HCT116 (cell line): ENCODE measurements around the gene FSCN2. TPM values are rescaled to one million over a fixed set of nuclear protein-coding genes. Genes with fewer than 3 reads are reported as not detected.
"Not testable (repeated sequence)": the region's sequence is repeated elsewhere in the genome, so short reads cannot be mapped to it uniquely, and the experiment has no call there.

ENCODE experiments used
- ATAC-seq: fragments of 200-7000 bp; cut with Tn5 transposase; 2 replicates; pipeline ENCODE4 v1.9.1; 2020; ENCODE audit warnings: mild to moderate bottlenecking, moderate library complexity
- BruUV-seq: library from RNA; stranded (reverse); fragments of 400-500 nt; replicated peaks from 2 replicates; lab custom pipeline; 2021; lab: Mats Ljungman, UMichigan
- CTCF ChIA-PET: fragments of 300-600 bp; sonication (Branson Sonifier 250); formaldehyde crosslinking; loops from one replicate; lab custom pipeline; 2021; ENCODE audit warnings: antibody characterized with exemption; lab: Charles Lee
- POLR2A ChIA-PET: fragments of 300-600, 350-600 bp; sonication (Branson Sonifier 250); formaldehyde crosslinking; loops from one replicate; lab custom pipeline; 2021; ENCODE audit warnings: antibody characterized with exemption; lab: Charles Lee
- RAD21 ChIA-PET, 2 experiments: fragments of 300-600 bp; sonication (Branson Sonifier 250); formaldehyde crosslinking; loops; one replicate each; lab custom pipeline; 2023; ENCODE audit warnings: low total read pairs in 2 of 2; ENCODE audit not compliant: uncharacterized antibody in 2 of 2, unreplicated experiment in 2 of 2, low non-redundant PET in 1 of 2; lab: Charles Lee
- DNase-seq: peaks from one replicate; pipeline ENCODE4 v3.0.0-alpha.2; 2010; ENCODE audit warnings: low read depth, low spot score
- H2AFZ ChIP-seq: fragments of 200-600 bp; shearing (Covaris generic), sonication (generic); 2 replicates; pipeline ENCODE4 v1.6.1; 2017; ENCODE audit warnings: low read depth, mixed run types, mixed read lengths, antibody characterized with exemption, low read length; ENCODE audit not compliant: poor library complexity, severe bottlenecking
- H3K27ac ChIP-seq: 2 replicates; pipeline ENCODE4 v1.5.1; 2012; ENCODE audit warnings: low read depth, low read length
- H3K27me3 ChIP-seq: fragments of 200-600 bp; sonication (generic); 2 replicates; pipeline ENCODE4 v1.6.1; 2016; ENCODE audit warnings: mixed run types, low read length, mixed read lengths; ENCODE audit not compliant: insufficient read depth
- H3K36me3 ChIP-seq, 2 experiments: fragments of 200-500 bp in 1 of 2; fragments of 200-600 bp in 1 of 2; sonication (Bioruptor generic) in 1 of 2; sonication (generic) in 1 of 2; 2 replicates each; pipeline versions ENCODE4 v1.5.1 to v1.6.1; 2014 to 2016; ENCODE audit warnings: low read length in 2 of 2, inconsistent platforms in 1 of 2, mixed read lengths in 1 of 2, mixed run types in 1 of 2; ENCODE audit not compliant: insufficient read depth in 2 of 2, control insufficient read depth in 1 of 2
- H3K4me1 ChIP-seq, 2 experiments: fragments of 200-600 bp in 1 of 2; sonication (generic) in 1 of 2; 2 replicates each; pipeline versions ENCODE4 v1.5.1 to v1.6.1; 2012 to 2017; ENCODE audit warnings: low read length in 2 of 2, inconsistent platforms in 1 of 2, mild to moderate bottlenecking in 1 of 2, mixed read lengths in 1 of 2, mixed run types in 1 of 2, moderate library complexity in 1 of 2; ENCODE audit not compliant: insufficient read depth in 2 of 2, control insufficient read depth in 1 of 2
- H3K4me2 ChIP-seq: fragments of 200-600 bp; sonication (generic); 2 replicates; pipeline ENCODE4 v1.6.1; 2017; ENCODE audit warnings: mixed run types, low read length, mixed read lengths
- H3K4me3 ChIP-seq, 2 experiments: fragments of 200-600 bp in 1 of 2; sonication (generic) in 1 of 2; replicated peaks in 1 of 2; 2 replicates each; pipeline ENCODE4 v1.5.1; 2011 to 2016; ENCODE audit warnings: low read length in 2 of 2, control low read depth in 1 of 2, low read depth in 1 of 2, mild to moderate bottlenecking in 1 of 2, mixed read lengths in 1 of 2, mixed run types in 1 of 2
- H3K79me2 ChIP-seq: fragments of 200-600 bp; sonication (generic); 2 replicates; pipeline ENCODE4 v1.6.1; 2017; ENCODE audit warnings: mild to moderate bottlenecking, mixed run types, low read length, moderate library complexity, mixed read lengths; ENCODE audit not compliant: insufficient read depth
- H3K9ac ChIP-seq: fragments of 200-600 bp; sonication (generic); 2 replicates; pipeline ENCODE4 v1.6.1; 2016; ENCODE audit warnings: low read length, mixed read lengths
- H3K9me2 ChIP-seq: fragments of 200-600 bp; sonication (generic), shearing (Covaris generic); 2 replicates; pipeline ENCODE4 v1.6.1; 2017; ENCODE audit warnings: mixed run types, mild to moderate bottlenecking, moderate library complexity; ENCODE audit not compliant: insufficient read depth
- H3K9me3 ChIP-seq, 2 experiments: fragments of 200-500 bp in 1 of 2; fragments of 200-600 bp in 1 of 2; sonication (Bioruptor generic) in 1 of 2; sonication (generic) in 1 of 2; 2 replicates each; pipeline ENCODE4 v1.6.1; 2014 to 2017; ENCODE audit warnings: low read length in 2 of 2, mixed read lengths in 2 of 2, inconsistent platforms in 1 of 2, low read depth in 1 of 2, mild to moderate bottlenecking in 1 of 2, mixed run types in 1 of 2, moderate library complexity in 1 of 2; ENCODE audit not compliant: control insufficient read depth in 1 of 2, insufficient read depth in 1 of 2
- H4K20me1 ChIP-seq: fragments of 200-600 bp; sonication (generic), shearing (Covaris generic); 2 replicates; pipeline ENCODE4 v1.6.1; 2017; ENCODE audit warnings: mixed run types, mild to moderate bottlenecking, moderate library complexity; ENCODE audit not compliant: insufficient read depth
- CBX3 ChIP-seq: IDR thresholded peaks from 2 replicates; pipeline ENCODE4 v1.6.1; 2012; ENCODE audit warnings: low read depth
- CEBPB ChIP-seq: IDR thresholded peaks from 2 replicates; pipeline ENCODE4 v1.6.1; 2012; ENCODE audit warnings: low read depth
- CTCF ChIP-seq, 3 experiments: fragments of 200-600 bp in 1 of 3; sonication (generic) in 1 of 3; IDR thresholded peaks in 2 of 3; conservative IDR thresholded peaks in 1 of 3; 2 replicates each; pipeline ENCODE4 v1.5.1; 2012 to 2017; ENCODE audit warnings: low read depth in 2 of 3, low read length in 2 of 3, antibody characterized with exemption in 1 of 3, borderline replicate concordance in 1 of 3, control low read depth in 1 of 3, mild to moderate bottlenecking in 1 of 3, mixed read lengths in 1 of 3, mixed run types in 1 of 3, moderate library complexity in 1 of 3; ENCODE audit not compliant: insufficient read depth in 1 of 3
- EGR1 ChIP-seq: IDR thresholded peaks from 2 replicates; pipeline ENCODE4 v1.6.1; 2012; ENCODE audit warnings: low read depth
- ELF1 ChIP-seq: IDR thresholded peaks from 2 replicates; pipeline ENCODE4 v1.6.1; 2012; ENCODE audit warnings: low read depth, borderline replicate concordance
- FOSL1 ChIP-seq: IDR thresholded peaks from 2 replicates; pipeline ENCODE4 v1.6.1; 2012; ENCODE audit warnings: low read depth
- SIN3A ChIP-seq: IDR thresholded peaks from 2 replicates; pipeline ENCODE4 v1.6.1; 2012; ENCODE audit warnings: low read depth
- SP1 ChIP-seq: IDR thresholded peaks from 2 replicates; pipeline ENCODE4 v1.6.1; 2012; ENCODE audit warnings: low read depth
- TCF7L2 ChIP-seq: IDR thresholded peaks from 2 replicates; pipeline ENCODE4 v1.7.0; 2011; ENCODE audit warnings: borderline replicate concordance, inconsistent platforms; ENCODE audit not compliant: insufficient read depth, insufficient read length; ENCODE audit errors: extremely low read depth
- ZBTB33 ChIP-seq: IDR thresholded peaks from 2 replicates; pipeline ENCODE4 v1.6.1; 2011; ENCODE audit warnings: mild to moderate bottlenecking, low read length, moderate library complexity; ENCODE audit not compliant: insufficient replicate concordance; ENCODE audit errors: extremely low read depth
- ZFX ChIP-seq: fragments of 450-650 bp; IDR thresholded peaks from 2 replicates; pipeline ENCODE4 v1.6.1; 2017
- ZNF274 ChIP-seq: fragments of 200-500 bp; sonication (Bioruptor generic); IDR thresholded peaks from 2 replicates; pipeline ENCODE4 v1.6.1; 2014; ENCODE audit warnings: mild to moderate bottlenecking, low read depth, low read length, inconsistent platforms
- intact Hi-C: fragments of 100-400 bp; cut with micrococcal nuclease; formaldehyde crosslinking; loops from 2 replicates; pipeline ENCODE4 v1.10.0; 2022
- total RNA-seq: library from RNA; stranded (reverse); gene quantifications from one replicate; pipeline ENCODE4 v1.2.1, GENCODE V29; 2021; ENCODE audit not compliant: unreplicated experiment

FSCN2 gene
- total RNA-seq, 1 experiment from 2014 or later: 10.1 TPM

GRCh38 chr17:81529437-81529803 lies 1.2 kb downstream of the FSCN2 start:
- intact Hi-C loops: no loop called here
- Histone ChIP-seq H3K79me2 (no peaks in the 10 kb centered on the region), H3K9me3 (peaks cover 0 to 7% of the 10 kb centered on the region in 2 experiments; a peak in 1 of 4 replicates), H4K20me1 (no peaks in the 10 kb centered on the region), H3K27me3 (no peaks in the 10 kb centered on the region), H3K36me3 (no peaks in the 10 kb centered on the region), H3K9me2 (no peaks in the 10 kb centered on the region), H3K9ac (no peak overlapping the region), H2AFZ (no peak overlapping the region), H3K4me1 (peaks cover 16 to 38% of the 10 kb centered on the region in 2 experiments), H3K4me2 (no peak overlapping the region), H3K27ac (no peak overlapping the region), H3K4me3 (no peak overlapping the region)
- POLR2A ChIA-PET: interaction anchor here (0.9 to 1.3 kb wide), 2 partner anchors 10 kb away, joined by 3 to 4 read pairs; no protein-coding TSS in a partner anchor
- RAD21 ChIA-PET: no interaction called here
- ATAC-seq (no peak), DNase-seq (no peak)
- CTCF ChIA-PET: no interaction called here
- TF ChIP-seq SIN3A: no peak
- TF ChIP-seq EGR1: no peak
- TF ChIP-seq FOSL1: no peak
- no peak for TF ChIP-seq SP1
- no peak for TF ChIP-seq TCF7L2
- TF ChIP-seq ZBTB33: no peak
- TF ChIP-seq ELF1: no peak
- no peak for TF ChIP-seq CBX3
- no peak for TF ChIP-seq CEBPB
- TF ChIP-seq CTCF (IDR thresholded peaks at IDR 0.05 in 2 of 3, conservative IDR thresholded peaks at IDR 0.05 in 1 of 3; ENCODE audit: borderline replicate concordance in 1 of 3, insufficient read depth in 1 of 3, low read depth in 2 of 3, low read length in 2 of 3): no peak
- no peak for TF ChIP-seq ZFX
- TF ChIP-seq ZNF274: no peak
- no TSS peak for BruUV-seq

- H3K4me2 ChIP-seq, H3K27ac ChIP-seq, DNase-seq, H2AFZ ChIP-seq, H3K79me2 ChIP-seq, H3K9me3 ChIP-seq, intact Hi-C loops, ATAC-seq, H3K4me3 ChIP-seq, H4K20me1 ChIP-seq, H3K27me3 ChIP-seq, RAD21 ChIA-PET, H3K36me3 ChIP-seq, CTCF ChIA-PET, BruUV-seq, H3K9me2 ChIP-seq, H3K9ac ChIP-seq: not testable (repeated sequence)
- POLR2A ChIA-PET: interaction anchor here (1.3 kb wide), 1 partner anchor 12 kb away, joined by 4 read pairs; no protein-coding TSS in a partner anchor
- H3K4me1 ChIP-seq: peaks cover 16 to 33% of the 10 kb centered on the region in 2 experiments
Measured at GRCh38 chr17:81531013-81531412, 2.8 kb downstream of the FSCN2 start.
